ENCODE data around the gene ATPAF1. TPM values are rescaled to one million over a fixed set of nuclear protein-coding genes. Genes with fewer than 3 reads are reported as not detected.

ATPAF1 gene
- total RNA-seq, 1 experiment from 2014 or later, result 50.3 TPM

DNA sequence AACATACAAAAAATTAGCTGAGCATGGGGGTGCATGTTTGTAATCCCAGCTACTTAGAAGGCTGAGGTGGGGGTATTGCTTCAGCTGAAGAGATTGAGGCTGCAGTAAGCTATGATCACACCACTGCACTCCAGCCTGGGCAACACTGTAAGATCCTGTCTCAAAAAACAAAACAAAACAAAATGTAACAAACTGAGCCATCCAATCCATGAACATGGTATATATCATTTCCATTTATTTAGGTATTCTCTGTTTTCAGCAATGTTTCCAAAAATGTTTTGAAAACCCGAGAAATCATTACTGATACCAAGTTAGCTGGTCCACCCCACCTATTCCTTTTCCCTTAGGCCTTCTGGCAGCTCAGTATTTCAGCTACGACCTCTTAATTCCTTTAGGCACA, 18.4 kb downstream of the ATPAF1 start:
- Histone ChIP-seq H3F3A (ENCODE audit: insufficient read depth, low read depth) (0 out of 2 replicates have a peak, but pooled peaks cover 11% of the 10 kb centered on the region), H3K4me3 (no peak overlapping the region), H3K4me1 (replicated peaks; ENCODE audit: insufficient read depth) (0 out of 2 replicates have a peak, but pooled peaks cover 4% of the 10 kb centered on the region), H3K27me3 (ENCODE audit: insufficient read depth, low read depth) (no peaks in the 10 kb centered on the region), H3K79me2 (ENCODE audit: low read depth) (no peaks in the 10 kb centered on the region), H3K9me2 (ENCODE audit: insufficient read depth) (no peaks in the 10 kb centered on the region), H3K27ac (no peak overlapping the region), H4K20me1 (ENCODE audit: insufficient read depth) (no peaks in the 10 kb centered on the region), H3K36me3 (ENCODE audit: low read depth) (peaks cover 2% of the 10 kb centered on the region; the same call in 1 of the 2 replicates), H3K4me2 (no peak overlapping the region), H2AFZ (no peak overlapping the region), H3K9me3 (ENCODE audit: insufficient read depth, low read depth) (no peaks in the 10 kb centered on the region)
- POLR2A ChIA-PET (ENCODE audit: unreplicated experiment), result no interaction called here
- CTCF ChIA-PET, result no interaction called here
- intact Hi-C loops (cut with micrococcal nuclease; ENCODE audit: unreplicated experiment), result no loop called here
- no TSS peak for BruUV-seq (replicated peaks)
- DNase-seq, result no peak
- no peak for TF ChIP-seq EZH2 (IDR thresholded peaks at IDR 0.05; ENCODE audit: low read depth)
- TF ChIP-seq, protein P1, sequence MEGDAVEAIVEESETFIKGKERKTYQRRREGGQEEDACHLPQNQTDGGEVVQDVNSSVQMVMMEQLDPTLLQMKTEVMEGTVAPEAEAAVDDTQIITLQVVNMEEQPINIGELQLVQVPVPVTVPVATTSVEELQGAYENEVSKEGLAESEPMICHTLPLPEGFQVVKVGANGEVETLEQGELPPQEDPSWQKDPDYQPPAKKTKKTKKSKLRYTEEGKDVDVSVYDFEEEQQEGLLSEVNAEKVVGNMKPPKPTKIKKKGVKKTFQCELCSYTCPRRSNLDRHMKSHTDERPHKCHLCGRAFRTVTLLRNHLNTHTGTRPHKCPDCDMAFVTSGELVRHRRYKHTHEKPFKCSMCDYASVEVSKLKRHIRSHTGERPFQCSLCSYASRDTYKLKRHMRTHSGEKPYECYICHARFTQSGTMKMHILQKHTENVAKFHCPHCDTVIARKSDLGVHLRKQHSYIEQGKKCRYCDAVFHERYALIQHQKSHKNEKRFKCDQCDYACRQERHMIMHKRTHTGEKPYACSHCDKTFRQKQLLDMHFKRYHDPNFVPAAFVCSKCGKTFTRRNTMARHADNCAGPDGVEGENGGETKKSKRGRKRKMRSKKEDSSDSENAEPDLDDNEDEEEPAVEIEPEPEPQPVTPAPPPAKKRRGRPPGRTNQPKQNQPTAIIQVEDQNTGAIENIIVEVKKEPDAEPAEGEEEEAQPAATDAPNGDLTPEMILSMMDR (conservative IDR thresholded peaks at IDR 0.05), result no peak

DNA sequence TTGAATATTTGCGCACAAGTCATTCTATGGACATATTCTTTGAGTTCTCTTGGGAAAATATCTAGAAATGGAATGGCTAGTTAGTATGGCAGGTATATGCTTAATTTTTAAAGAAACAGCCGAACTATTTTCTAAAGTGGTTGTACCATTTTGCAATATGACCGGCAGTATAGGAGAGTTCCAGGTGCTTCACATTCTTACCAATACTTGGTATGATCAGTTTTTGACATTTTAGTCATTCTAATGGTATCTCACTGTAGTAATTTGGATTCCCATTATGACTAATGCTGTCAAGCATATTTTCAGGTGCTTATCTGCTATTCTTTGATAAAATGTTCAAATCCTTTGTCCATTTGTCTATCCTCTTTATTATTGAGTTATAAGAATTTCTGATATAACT, 20.6 kb downstream of the ATPAF1 start:
- no peak overlapping the region for H3K4me2 ChIP-seq
- no peaks in the 10 kb centered on the region for H3K9me3 ChIP-seq (ENCODE audit: insufficient read depth, low read depth)
- H3K36me3 ChIP-seq (ENCODE audit: low read depth), result no peaks in the 10 kb centered on the region
- no peaks in the 10 kb centered on the region for H3K79me2 ChIP-seq (ENCODE audit: low read depth)
- no TSS peak for BruUV-seq (replicated peaks)
- no peaks in the 10 kb centered on the region for H4K20me1 ChIP-seq (ENCODE audit: insufficient read depth)
- no peaks in the 10 kb centered on the region for H3K27me3 ChIP-seq (ENCODE audit: insufficient read depth, low read depth)
- CTCF ChIA-PET, result interaction anchor here (0.6 kb wide), 1 partner anchor 24 kb away, joined by 4 read pairs; no protein-coding TSS in a partner anchor
- POLR2A ChIA-PET (ENCODE audit: unreplicated experiment), result no interaction called here
- DNase-seq, result no peak
- H3K27ac ChIP-seq, result no peak overlapping the region
- no peaks in the 10 kb centered on the region for H3K9me2 ChIP-seq (ENCODE audit: insufficient read depth)
- intact Hi-C loops (cut with micrococcal nuclease; ENCODE audit: unreplicated experiment), result no loop called here
- no peak overlapping the region for H3K4me3 ChIP-seq
- H3F3A ChIP-seq (ENCODE audit: insufficient read depth, low read depth), result peaks cover 20% of the 10 kb centered on the region
- H2AFZ ChIP-seq, result no peak overlapping the region
- TF ChIP-seq, protein P1 (conservative IDR thresholded peaks at IDR 0.05), result no peak
- TF ChIP-seq EZH2 (IDR thresholded peaks at IDR 0.05; ENCODE audit: low read depth), result no peak
- H3K4me1 ChIP-seq (replicated peaks; ENCODE audit: insufficient read depth), result peaks cover 19% of the 10 kb centered on the region

DNA sequence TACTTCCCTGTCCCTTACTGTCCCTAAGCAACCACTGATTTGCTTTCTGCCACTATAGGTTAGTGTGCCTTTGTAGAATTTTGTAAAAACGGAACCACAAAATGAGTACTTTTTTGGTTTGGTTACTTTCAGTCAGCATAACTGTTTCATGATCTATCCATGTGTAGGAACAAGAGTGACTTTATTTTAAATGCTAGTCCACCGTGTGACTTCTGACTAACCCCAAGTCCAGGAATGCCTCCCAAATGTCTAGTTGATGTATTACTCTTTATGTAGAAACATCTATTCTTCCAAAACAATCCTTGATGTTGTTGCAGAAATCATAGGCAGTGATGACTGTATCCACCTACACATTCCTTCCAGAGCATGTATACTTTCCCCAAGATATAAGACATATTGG, 21.3 kb downstream of the ATPAF1 start:
- DNase-seq, result no peak
- intact Hi-C loops (cut with micrococcal nuclease; ENCODE audit: unreplicated experiment), result no loop called here
- no TSS peak for BruUV-seq (replicated peaks)
- Histone ChIP-seq H3K9me2 (ENCODE audit: insufficient read depth) (no peaks in the 10 kb centered on the region), H4K20me1 (ENCODE audit: insufficient read depth) (no peaks in the 10 kb centered on the region), H3K27me3 (ENCODE audit: insufficient read depth, low read depth) (no peaks in the 10 kb centered on the region), H2AFZ (no peak overlapping the region), H3K9me3 (ENCODE audit: insufficient read depth, low read depth) (no peaks in the 10 kb centered on the region), H3K4me2 (no peak overlapping the region), H3K27ac (no peak overlapping the region), H3K79me2 (ENCODE audit: low read depth) (no peaks in the 10 kb centered on the region), H3K4me1 (replicated peaks; ENCODE audit: insufficient read depth) (peaks cover 23% of the 10 kb centered on the region), H3F3A (ENCODE audit: insufficient read depth, low read depth) (peaks cover 17% of the 10 kb centered on the region), H3K36me3 (ENCODE audit: low read depth) (peaks cover 3% of the 10 kb centered on the region; the same call in 1 of the 2 replicates), H3K4me3 (no peak overlapping the region)
- TF ChIP-seq, protein P1 (conservative IDR thresholded peaks at IDR 0.05), result no peak
- ChIA-PET POLR2A (ENCODE audit: unreplicated experiment) (no interaction called here), CTCF (no interaction called here)
